GM21515 (cell line): Measurements from ENCODE around the gene C1QL2.

ENCODE experiments used
- ATAC-seq: cut with Tn5 transposase; IDR thresholded peaks from one replicate; pipeline ENCODE4 v1.9.1; 2021; ENCODE audit not compliant: unreplicated experiment

C1QL2 gene

DNA sequence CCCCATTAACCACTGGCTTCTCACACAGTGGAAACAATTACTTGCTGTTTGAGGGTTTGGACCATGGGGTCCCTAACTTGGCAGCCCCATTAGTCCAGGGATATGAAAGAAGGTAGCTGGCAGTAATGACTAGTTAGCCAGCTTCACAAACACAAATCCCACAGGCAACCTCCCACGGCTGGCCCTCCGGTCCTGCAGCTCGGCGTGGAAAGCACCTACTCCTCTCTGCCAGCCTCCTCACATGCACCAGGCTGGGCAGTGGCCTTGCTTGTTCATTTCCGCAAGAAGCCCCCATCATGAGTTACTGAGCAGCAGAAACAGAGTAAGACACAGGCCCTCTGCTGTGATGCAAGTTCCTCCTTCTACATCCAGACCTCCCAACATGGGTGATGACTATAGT is 13.7 kb downstream of the C1QL2 start:
- ATAC-seq, result no peak

- no peak for ATAC-seq
Observed at GRCh38 chr2:119142824-119143223, 15.7 kb downstream of the C1QL2 start.

GRCh38 chr2:119137502-119137901 is 21.0 kb downstream of the C1QL2 start:
- no peak for ATAC-seq

GRCh38 chr2:119136872-119137271 is 21.7 kb downstream of the C1QL2 start:
- no peak for ATAC-seq

- no peak for ATAC-seq
Observed at GRCh38 chr2:119136093-119136492, 22.5 kb downstream of the C1QL2 start.

DNA sequence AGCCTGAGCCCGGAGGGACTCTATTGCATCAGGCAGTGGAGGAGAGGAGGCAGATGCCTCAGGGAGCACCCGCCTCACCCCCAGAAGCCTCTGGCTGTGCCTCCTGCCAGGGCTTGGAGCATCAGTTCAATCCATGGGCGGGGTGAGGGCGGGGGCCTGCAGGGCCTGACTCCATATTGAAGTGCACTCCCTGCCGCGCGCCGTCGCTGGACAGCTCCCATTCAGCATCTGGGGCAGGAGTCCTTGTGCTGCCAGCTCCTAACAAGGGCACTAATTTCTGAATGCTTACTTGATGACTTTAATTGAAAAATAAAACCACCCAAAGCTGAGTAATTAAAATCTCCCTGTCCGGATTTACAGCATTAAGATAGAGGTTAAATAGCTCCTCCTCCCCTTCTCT is 23.8 kb downstream of the C1QL2 start:
- no peak for ATAC-seq

DNA sequence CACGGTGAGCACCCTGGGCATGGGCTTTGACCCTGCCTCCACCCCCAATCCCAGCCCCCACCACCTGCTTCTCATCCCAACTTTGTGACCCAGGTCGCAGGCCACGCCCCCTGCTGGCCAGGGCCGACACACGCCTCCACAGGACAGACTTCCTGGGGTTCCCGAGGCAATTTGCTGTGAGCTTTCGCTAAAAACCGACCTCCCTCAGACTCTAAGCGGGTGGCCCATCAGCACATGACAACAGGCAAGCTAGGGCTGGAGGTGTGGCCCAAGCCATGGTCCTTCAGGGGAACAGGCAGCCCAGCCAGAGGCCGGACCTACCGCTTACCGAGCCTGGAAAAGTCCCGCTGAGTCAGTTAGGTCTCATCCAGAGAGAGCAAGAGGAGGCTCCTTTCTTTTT is 31.9 kb downstream of the C1QL2 start:
- ATAC-seq, result no peak

- no peak for ATAC-seq
Observed at GRCh38 chr2:119123389-119123788, 35.2 kb downstream of the C1QL2 start.

GRCh38 chr2:119122663-119123062 is 35.9 kb downstream of the C1QL2 start:
- ATAC-seq, result no peak

DNA sequence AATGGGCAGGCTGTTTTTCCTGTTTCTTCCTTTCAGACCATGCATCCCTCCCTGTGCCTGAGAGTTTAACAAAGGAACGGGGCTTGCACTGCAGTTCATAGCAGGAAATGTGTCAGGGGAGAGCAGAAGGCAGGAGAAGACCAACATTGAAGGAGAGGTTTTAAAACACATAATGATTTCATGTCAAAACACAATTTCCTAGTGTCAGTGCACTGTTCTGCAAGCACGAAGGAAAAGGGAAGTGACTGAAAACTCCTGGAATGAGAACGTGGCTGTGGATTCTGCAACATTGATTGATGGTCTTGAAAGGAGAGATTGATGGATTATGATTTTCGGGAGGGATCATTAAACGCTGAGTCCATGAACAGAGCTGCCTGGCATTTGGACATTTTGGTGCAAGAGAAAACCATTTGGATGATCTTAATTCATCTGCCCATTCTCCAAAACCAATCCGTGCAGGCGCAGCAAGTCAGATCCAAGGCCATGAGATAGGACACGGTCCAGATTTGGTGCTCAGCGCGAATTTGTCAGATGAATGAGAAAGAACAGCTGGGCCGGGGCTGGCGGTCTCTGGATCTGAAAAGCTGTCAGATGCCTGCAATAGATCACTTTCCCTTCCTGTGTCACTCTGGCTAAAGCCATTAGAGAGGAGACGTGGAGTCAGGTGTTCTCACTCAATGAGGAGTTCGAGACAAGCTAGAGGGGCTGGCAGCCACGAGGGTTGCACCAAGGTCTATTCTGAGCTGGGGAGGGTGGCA is 38.4 kb downstream of the C1QL2 start:
- ATAC-seq, result no peak

DNA sequence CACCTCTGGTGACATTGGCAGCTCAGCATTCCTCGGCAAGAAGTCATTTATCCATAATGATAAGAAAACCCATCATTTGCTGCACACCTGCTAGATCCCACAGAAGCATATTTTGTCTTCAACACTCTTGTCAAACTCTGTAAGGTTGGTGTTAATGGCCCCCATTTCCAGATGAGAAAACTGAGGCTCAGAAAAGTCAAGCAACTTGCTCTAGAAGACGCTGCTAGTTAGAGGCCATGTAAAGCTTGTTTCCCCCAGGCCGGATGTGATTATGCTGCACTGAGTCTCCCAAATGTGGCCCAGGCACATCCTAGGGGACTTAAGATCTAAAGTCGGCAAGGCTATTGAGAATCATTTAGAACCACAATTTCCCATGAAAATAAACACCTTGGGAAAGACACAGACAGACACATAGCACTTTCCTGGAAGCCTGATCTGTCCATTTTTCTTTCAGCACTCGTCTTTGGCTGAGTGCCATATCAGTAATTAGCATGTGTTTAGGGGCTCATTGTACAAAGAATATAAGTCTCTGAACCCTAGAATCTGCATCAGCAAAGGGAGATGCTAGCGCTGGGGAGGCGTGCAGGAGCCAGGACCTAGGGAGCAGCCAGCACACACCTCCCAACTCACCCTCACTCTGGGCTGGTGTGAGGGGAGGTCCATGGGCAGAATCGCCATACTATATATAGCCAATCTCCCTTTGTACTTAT is 39.3 kb downstream of the C1QL2 start:
- ATAC-seq, result no peak

- no peak for ATAC-seq
Observed at GRCh38 chr2:119117891-119118882, 40.4 kb downstream of the C1QL2 start.

DNA sequence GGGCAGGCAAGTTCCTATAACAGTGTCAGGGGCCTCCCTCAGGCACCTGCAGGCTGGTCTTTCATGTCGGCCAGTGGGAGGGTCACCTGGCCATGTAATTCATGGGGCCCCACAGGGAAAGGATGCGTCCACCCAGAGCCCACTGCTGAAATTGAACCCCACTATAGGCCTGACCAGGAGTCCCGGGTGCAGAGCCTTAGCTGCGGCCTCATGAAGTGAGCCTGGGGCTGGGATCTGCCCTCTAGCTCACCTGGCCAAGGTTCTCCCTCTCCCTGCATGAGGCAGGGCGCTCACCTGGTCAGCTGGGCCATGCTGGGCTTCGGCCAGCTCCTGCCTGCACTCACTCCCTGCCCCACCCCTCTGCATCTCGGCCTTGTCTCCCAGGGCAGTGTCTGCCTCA is 41.1 kb downstream of the C1QL2 start:
- ATAC-seq, result no peak

- ATAC-seq, result no peak
Observed at GRCh38 chr2:119116411-119117295, 41.9 kb downstream of the C1QL2 start.

- no peak for ATAC-seq
Observed at GRCh38 chr2:119114266-119114665, 44.3 kb downstream of the C1QL2 start.

DNA sequence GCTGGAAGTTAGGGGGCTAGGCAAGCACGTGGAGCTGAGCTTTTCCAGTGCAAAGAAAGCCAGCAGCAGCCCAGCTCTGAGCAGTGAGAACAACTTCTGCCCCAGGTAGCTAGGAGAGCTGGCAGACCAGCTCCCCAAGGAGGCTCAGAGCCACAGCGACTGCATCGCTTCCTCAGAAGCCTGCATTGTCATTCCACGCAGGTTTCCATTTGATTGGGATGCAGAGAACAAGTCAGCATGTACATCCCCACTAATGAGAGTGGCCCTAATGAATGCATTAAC is 45.1 kb downstream of the C1QL2 start:
- no peak for ATAC-seq

DNA sequence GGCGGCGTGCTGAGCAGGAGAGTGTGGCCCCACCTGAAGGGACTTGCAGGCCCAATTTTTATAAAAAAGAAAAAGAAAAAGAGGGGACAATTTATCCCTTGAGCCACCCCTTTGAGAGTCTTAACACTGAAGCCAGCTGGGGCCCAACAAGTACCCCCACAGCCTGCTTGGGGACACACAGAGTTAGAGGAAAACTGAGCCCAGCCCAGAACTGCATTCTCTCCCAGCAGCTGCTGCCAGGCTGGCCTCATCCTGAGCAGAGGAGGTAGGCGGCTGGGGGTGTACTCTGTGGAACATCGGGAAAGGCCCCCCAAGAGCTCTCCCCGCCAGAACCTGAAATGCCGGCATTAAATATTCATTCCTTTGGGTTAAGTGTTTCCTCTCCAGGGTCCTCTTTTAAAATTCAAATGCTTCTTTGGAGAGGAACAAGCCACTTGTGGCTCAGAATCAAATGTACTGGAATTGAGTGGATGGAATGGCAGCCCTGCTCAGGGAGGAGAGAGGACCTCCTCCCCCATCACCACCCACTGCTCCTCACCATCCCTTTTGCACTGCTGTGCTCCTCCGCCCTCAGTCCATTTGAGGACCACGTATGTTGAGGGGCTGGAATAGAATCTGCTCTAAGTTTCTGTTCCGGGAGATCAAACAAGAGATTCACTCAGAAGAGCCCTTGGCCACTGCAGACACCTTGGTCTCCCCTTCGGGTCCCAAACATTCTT is 45.6 kb downstream of the C1QL2 start:
- ATAC-seq, result no peak

- no peak for ATAC-seq
Observed at GRCh38 chr2:119112230-119112629, 46.3 kb downstream of the C1QL2 start.

GRCh38 chr2:119111115-119111975 is 47.2 kb downstream of the C1QL2 start:
- no peak for ATAC-seq
